Activated T-helper 1 cell treated with anti-CD3 and anti-CD28 coated beads, Interleukin-12 subunit alpha, Interleukin-12 subunit beta, Interleukin-2, Interleukin-4 antibody, amounts not matched to agents 30 ng/mL and 10 ng/mL and 1 ng/mL, durations not matched to agents 14 hours and 24 hours and 36 hours (primary cell): ENCODE measurements around the gene PON2. TPM values are rescaled to one million over a fixed set of nuclear protein-coding genes. Genes with fewer than 3 reads are reported as not detected.
"Not testable (repeated sequence)": the region's sequence is repeated elsewhere in the genome, so short reads cannot be mapped to it uniquely, and the experiment has no call there.

Experiments used
- DNase-seq: peaks from one replicate; pipeline ENCODE4 v3.0.0; 2021; ENCODE audit warnings: low spot score
- H3K27ac Mint-ChIP-seq: one replicate; pipeline ENCODE4 v1.8.0; 2021; ENCODE audit warnings: mild to moderate bottlenecking, mixed read lengths
- H3K27me3 Mint-ChIP-seq: one replicate; pipeline ENCODE4 v1.8.0; 2022; ENCODE audit warnings: mild to moderate bottlenecking, moderate library complexity, mixed read lengths; ENCODE audit not compliant: insufficient read depth
- H3K36me3 Mint-ChIP-seq: one replicate; pipeline ENCODE4 v1.8.0; 2021; ENCODE audit warnings: low read depth, mixed read lengths
- H3K4me1 Mint-ChIP-seq: one replicate; pipeline ENCODE4 v1.8.0; 2021; ENCODE audit warnings: low read depth, mixed read lengths
- H3K4me3 Mint-ChIP-seq: one replicate; pipeline ENCODE4 v1.8.0; 2021; ENCODE audit warnings: mild to moderate bottlenecking, moderate library complexity, mixed read lengths
- H3K9me3 Mint-ChIP-seq: one replicate; pipeline ENCODE4 v1.8.0; 2021; ENCODE audit warnings: mixed read lengths
- intact Hi-C: fragments of 100-400 bp; cut with micrococcal nuclease; formaldehyde crosslinking; loops from one replicate; pipeline ENCODE4 v1.15.1; 2024
- total RNA-seq: library from RNA; stranded (reverse); gene quantifications from 2 replicates; pipeline ENCODE4 v1.2.3, GENCODE V29; 2022

Gene PON2
- total RNA-seq, 1 donor from 2014 or later, result 3.7 TPM

DNA sequence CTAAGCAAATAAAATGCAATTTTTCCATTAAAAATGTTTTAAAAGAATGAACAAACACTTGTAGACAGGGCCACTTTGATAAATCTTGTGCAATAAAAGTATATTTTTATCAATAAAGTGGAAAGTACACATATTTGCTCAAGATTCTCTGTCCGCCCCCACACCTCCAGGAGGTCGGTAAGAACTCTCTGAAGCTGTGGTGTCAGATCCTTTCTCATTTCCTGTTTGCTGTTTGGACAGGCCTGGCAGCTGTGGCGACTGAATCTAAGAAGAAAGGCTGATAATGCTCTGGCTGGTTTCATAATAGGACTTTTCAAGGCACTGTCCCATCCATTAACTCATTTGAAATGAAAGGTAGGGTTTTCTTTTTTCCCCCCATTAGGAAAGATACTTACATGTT lies 35.6 kb upstream of the PON2 start:
- Mint-ChIP-seq H3K4me3 (no peak overlapping the region), H3K4me1 (peaks cover 15% of the 10 kb centered on the region), H3K9me3 (no peaks in the 10 kb centered on the region), H3K36me3 (no peaks in the 10 kb centered on the region), H3K27ac (no peak overlapping the region), H3K27me3 (peaks cover 2% of the 10 kb centered on the region)
- intact Hi-C loops, result loop anchor here (10.0 kb wide), 2 partner anchors 226 to 956 kb away; no protein-coding TSS in a partner anchor
- DNase-seq, result no peak

DNA sequence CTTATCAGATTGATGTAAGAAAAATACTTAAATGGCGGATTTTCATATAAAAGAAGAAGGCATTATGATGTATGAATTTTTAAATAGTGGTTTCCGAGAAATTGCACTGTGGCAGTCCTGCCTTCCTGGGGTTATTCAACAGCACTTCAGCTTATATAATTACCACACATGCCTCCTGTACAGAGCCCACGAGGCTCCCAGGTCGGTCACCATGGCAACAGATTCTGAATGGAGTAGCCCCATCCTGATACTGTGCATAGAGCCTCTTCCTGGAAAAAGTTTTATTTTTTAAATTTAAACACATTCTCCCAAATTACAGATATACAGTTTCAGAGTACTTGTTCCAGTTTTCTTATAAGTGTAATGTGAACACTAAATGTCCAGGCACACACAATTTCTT lies 35.0 kb upstream of the PON2 start:
- Mint-ChIP-seq H3K36me3 (no peaks in the 10 kb centered on the region), H3K27me3 (peaks cover 2% of the 10 kb centered on the region), H3K9me3 (no peaks in the 10 kb centered on the region), H3K4me1 (peaks cover 15% of the 10 kb centered on the region), H3K27ac (no peak overlapping the region), H3K4me3 (no peak overlapping the region)
- intact Hi-C loops, result loop anchor here (10.0 kb wide), 2 partner anchors 225 to 955 kb away; no protein-coding TSS in a partner anchor
- DNase-seq, result no peak

- H3K9me3 Mint-ChIP-seq, result no peaks in the 10 kb centered on the region
- no peak for DNase-seq
- H3K4me3 Mint-ChIP-seq, result no peak overlapping the region
- no peaks in the 10 kb centered on the region for H3K27me3 Mint-ChIP-seq
- peaks cover 15% of the 10 kb centered on the region for H3K4me1 Mint-ChIP-seq
- no peaks in the 10 kb centered on the region for H3K36me3 Mint-ChIP-seq
- no peak overlapping the region for H3K27ac Mint-ChIP-seq
- intact Hi-C loops, result no loop called here
Measured at GRCh38 chr7:95469187-95469586, 34.4 kb upstream of the PON2 start.

DNA sequence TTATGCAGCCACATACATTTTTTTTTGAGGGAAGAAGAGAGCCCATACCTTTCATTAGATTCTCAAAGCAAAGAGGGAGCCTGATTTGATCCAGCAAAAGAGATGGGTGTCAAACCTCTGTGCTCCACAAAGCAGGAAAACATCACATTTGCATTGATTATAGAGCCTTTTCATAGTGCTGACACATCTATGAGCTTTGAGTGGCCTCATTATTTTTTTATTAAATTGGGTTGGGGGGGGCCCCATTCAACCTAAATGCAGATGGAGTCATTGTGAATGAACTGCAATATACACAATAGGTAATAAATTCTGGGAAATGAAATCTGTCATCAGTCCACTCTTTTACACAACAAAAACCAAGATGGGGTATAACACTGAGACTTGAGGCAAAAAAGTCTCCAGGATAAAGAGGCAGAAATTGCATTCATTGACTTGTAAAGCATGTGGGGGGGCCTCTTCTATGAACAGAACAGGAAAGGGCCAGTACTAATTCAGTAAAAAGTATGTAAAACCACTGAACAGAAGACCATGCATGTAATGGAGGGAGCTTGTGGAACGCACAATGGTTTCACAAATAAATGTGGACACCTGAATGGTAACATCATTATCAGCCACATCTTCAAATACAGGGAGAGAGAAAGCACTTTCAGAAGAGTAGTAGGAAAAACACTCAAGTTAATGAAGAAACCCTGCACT lies 33.2 kb upstream of the PON2 start:
- no peak overlapping the region for H3K4me3 Mint-ChIP-seq
- intact Hi-C loops, result no loop called here
- DNase-seq, result no peak

GRCh38 chr7:95460653-95461052 lies 25.8 kb upstream of the PON2 start:
- DNase-seq, H3K4me3 Mint-ChIP-seq, intact Hi-C loops, H3K27ac Mint-ChIP-seq, H3K4me1 Mint-ChIP-seq, H3K36me3 Mint-ChIP-seq: not testable (repeated sequence)
- peaks cover 26% of the 10 kb centered on the region for H3K9me3 Mint-ChIP-seq
- peaks cover 10% of the 10 kb centered on the region for H3K27me3 Mint-ChIP-seq

More for the DNA sequence above, 33.2 kb upstream of the PON2 start:
- no peaks in the 10 kb centered on the region for H3K27me3 Mint-ChIP-seq
- no peaks in the 10 kb centered on the region for H3K36me3 Mint-ChIP-seq
- H3K4me1 Mint-ChIP-seq, result peaks cover 15% of the 10 kb centered on the region
- no peaks in the 10 kb centered on the region for H3K9me3 Mint-ChIP-seq
- H3K27ac Mint-ChIP-seq, result no peak overlapping the region

DNA sequence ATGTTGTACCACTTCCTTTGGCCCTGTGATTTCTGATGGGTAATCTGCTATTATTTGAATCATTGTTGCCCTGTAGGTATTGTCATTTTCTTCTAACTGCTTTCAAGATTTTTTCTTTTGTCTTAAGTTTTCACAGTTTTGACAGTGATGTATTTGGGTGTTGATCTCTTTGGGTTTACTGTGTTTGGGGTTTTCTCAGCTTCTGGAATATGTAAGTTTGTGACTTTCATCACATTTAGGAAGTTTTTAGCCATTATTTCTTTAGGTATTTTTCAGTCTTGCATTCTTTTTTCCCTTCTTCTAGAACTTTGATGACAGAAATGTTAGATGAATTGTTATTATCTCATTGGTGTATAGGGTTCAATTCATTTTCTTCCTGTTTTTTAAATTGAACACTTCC lies 23.1 kb upstream of the PON2 start:
- Mint-ChIP-seq H3K36me3 (no peaks in the 10 kb centered on the region), H3K27ac (no peak overlapping the region), H3K4me1 (no peaks in the 10 kb centered on the region), H3K9me3 (peaks cover 26% of the 10 kb centered on the region), H3K27me3 (peaks cover 13% of the 10 kb centered on the region), H3K4me3 (no peak overlapping the region)
- DNase-seq, result no peak
- intact Hi-C loops, result no loop called here

DNA sequence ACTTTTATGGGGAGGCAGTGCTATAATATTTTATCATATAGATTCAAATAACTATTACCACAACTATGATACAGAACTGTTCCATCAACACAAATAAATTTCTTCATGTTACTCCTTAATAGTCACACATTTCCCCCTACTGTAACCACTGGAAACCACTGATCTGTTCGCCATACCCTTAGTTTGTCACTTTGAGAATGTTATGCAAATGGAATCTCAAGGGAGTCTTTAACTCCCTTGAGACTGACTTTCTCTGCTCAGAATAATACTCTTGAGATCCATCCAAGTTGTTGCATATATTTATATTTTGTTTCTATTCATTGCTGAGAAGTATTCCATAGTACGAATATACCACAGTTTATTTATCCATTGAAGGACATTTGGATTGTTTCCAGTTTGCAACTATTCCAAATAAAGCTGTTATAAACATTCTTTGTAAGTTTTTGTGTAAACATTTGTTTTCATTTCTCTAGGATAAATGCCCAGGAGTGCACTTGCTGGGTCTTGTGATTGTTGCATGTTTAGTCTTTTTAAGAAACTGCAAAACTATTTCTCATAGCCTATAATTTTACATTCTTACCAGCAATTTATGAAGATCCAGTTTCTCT lies 19.7 kb upstream of the PON2 start:
- intact Hi-C loops, result no loop called here
- no peak for DNase-seq
- no peak overlapping the region for H3K4me3 Mint-ChIP-seq
- H3K4me1 Mint-ChIP-seq, result no peaks in the 10 kb centered on the region
- no peak overlapping the region for H3K27ac Mint-ChIP-seq
- H3K36me3 Mint-ChIP-seq, result no peaks in the 10 kb centered on the region
- peaks cover 5% of the 10 kb centered on the region for H3K9me3 Mint-ChIP-seq
- H3K27me3 Mint-ChIP-seq, result peaks cover 15% of the 10 kb centered on the region

- H3K27ac Mint-ChIP-seq, result no peak overlapping the region
- H3K9me3 Mint-ChIP-seq, result no peaks in the 10 kb centered on the region
- H3K27me3 Mint-ChIP-seq, result peaks cover 3% of the 10 kb centered on the region
- no peak for DNase-seq
- intact Hi-C loops, result no loop called here
- H3K4me3 Mint-ChIP-seq, result no peak overlapping the region
- H3K36me3 Mint-ChIP-seq, result no peaks in the 10 kb centered on the region
- H3K4me1 Mint-ChIP-seq, result no peaks in the 10 kb centered on the region
Measured at GRCh38 chr7:95446618-95447017, 11.8 kb upstream of the PON2 start.

- DNase-seq, result no peak
- intact Hi-C loops, result no loop called here
- peaks cover 5% of the 10 kb centered on the region for H3K27me3 Mint-ChIP-seq
- H3K4me3 Mint-ChIP-seq, result no peak overlapping the region
- H3K36me3 Mint-ChIP-seq, result no peaks in the 10 kb centered on the region
- no peaks in the 10 kb centered on the region for H3K9me3 Mint-ChIP-seq
- H3K27ac Mint-ChIP-seq, result no peak overlapping the region
- H3K4me1 Mint-ChIP-seq, result no peaks in the 10 kb centered on the region
Measured at GRCh38 chr7:95444796-95445195, 10.0 kb upstream of the PON2 start.

- H3K4me1 Mint-ChIP-seq, result no peaks in the 10 kb centered on the region
- intact Hi-C loops, result no loop called here
- no peaks in the 10 kb centered on the region for H3K9me3 Mint-ChIP-seq
- H3K27me3 Mint-ChIP-seq, result peaks cover 8% of the 10 kb centered on the region
- H3K4me3 Mint-ChIP-seq, result no peak overlapping the region
- H3K36me3 Mint-ChIP-seq, result no peaks in the 10 kb centered on the region
- DNase-seq, result no peak
- no peak overlapping the region for H3K27ac Mint-ChIP-seq
Measured at GRCh38 chr7:95441042-95441823, 6.4 kb upstream of the PON2 start.

- H3K4me1 Mint-ChIP-seq, result no peaks in the 10 kb centered on the region
- no peak for DNase-seq
- no peaks in the 10 kb centered on the region for H3K36me3 Mint-ChIP-seq
- H3K27ac Mint-ChIP-seq, result no peak overlapping the region
- H3K9me3 Mint-ChIP-seq, result no peaks in the 10 kb centered on the region
- intact Hi-C loops, result no loop called here
- H3K27me3 Mint-ChIP-seq, result peaks cover 10% of the 10 kb centered on the region
- no peak overlapping the region for H3K4me3 Mint-ChIP-seq
Measured at GRCh38 chr7:95440394-95441038, 5.7 kb upstream of the PON2 start.

- Mint-ChIP-seq H3K27me3 (peaks cover 16% of the 10 kb centered on the region), H3K4me1 (peaks cover 11% of the 10 kb centered on the region), H3K9me3 (no peaks in the 10 kb centered on the region), H3K27ac (no peak overlapping the region), H3K4me3 (no peak overlapping the region), H3K36me3 (peaks cover 4% of the 10 kb centered on the region)
- DNase-seq, result no peak
- intact Hi-C loops, result no loop called here
Measured at GRCh38 chr7:95436407-95436806, 1.6 kb upstream of the PON2 start.

GRCh38 chr7:95435422-95435780 lies 573 bp upstream of the PON2 start:
- peaks cover 4% of the 10 kb centered on the region for H3K36me3 Mint-ChIP-seq
- peaks cover 13% of the 10 kb centered on the region for H3K27me3 Mint-ChIP-seq
- H3K9me3 Mint-ChIP-seq, result no peaks in the 10 kb centered on the region
- H3K27ac Mint-ChIP-seq, result no peak overlapping the region
- intact Hi-C loops, result no loop called here
- peak overlapping the region; percentile 80 for H3K4me3 Mint-ChIP-seq
- DNase-seq, result no peak
- H3K4me1 Mint-ChIP-seq, result peaks cover 11% of the 10 kb centered on the region
